Esophagus muscularis mucosa (tissue), 3 donors: ENCODE data around the gene RHOBTB3.
"Not testable (repeated sequence)": the region's sequence is repeated elsewhere in the genome, so short reads cannot be mapped to it uniquely, and the experiment has no call there.

ENCODE experiments used
- POLR2AphosphoS5 ChIP-seq, 2 donors: sonication (generic); formaldehyde crosslinking; IDR thresholded peaks; one replicate each; pipeline ENCODE4 v1.6.1; 2017; ENCODE audit warnings: antibody characterized with exemption in 2 of 2
- TF ChIP-seq, protein P1 (sequence below), 3 experiments: fragments of 200-600 bp in 2 of 3; fragments of 450-650 bp in 1 of 3; sonication (generic) in 2 of 3; IDR thresholded peaks; one replicate each; pipeline ENCODE4 v1.5.1; 2017 to 2019; ENCODE audit warnings: antibody characterized with exemption in 3 of 3, mild to moderate bottlenecking in 2 of 3, moderate library complexity in 1 of 3

DNA sequence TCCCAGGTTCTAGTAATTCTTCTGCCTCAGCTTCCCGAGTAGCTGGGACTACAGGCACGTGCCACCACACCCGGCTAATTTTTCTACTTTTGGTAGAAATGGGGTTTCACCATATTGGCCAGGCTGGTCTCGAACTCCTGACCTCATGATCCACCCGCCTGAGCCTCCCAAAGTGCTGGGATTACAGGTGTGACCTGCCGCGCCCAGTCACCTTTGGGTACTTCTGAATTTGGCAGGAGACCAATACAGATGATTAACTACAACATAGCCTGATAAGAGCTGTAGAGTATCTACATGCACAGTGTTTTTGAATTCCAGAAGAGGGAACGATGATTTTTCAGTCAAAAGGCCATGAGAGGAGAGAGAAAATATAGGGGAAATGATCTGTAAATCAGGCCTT is 81.9 kb downstream of the RHOBTB3 start:
- TF ChIP-seq POLR2AphosphoS5 (IDR thresholded peaks at IDR 0.05), result not testable (repeated sequence)
- TF ChIP-seq, protein P1, sequence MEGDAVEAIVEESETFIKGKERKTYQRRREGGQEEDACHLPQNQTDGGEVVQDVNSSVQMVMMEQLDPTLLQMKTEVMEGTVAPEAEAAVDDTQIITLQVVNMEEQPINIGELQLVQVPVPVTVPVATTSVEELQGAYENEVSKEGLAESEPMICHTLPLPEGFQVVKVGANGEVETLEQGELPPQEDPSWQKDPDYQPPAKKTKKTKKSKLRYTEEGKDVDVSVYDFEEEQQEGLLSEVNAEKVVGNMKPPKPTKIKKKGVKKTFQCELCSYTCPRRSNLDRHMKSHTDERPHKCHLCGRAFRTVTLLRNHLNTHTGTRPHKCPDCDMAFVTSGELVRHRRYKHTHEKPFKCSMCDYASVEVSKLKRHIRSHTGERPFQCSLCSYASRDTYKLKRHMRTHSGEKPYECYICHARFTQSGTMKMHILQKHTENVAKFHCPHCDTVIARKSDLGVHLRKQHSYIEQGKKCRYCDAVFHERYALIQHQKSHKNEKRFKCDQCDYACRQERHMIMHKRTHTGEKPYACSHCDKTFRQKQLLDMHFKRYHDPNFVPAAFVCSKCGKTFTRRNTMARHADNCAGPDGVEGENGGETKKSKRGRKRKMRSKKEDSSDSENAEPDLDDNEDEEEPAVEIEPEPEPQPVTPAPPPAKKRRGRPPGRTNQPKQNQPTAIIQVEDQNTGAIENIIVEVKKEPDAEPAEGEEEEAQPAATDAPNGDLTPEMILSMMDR (IDR thresholded peaks at IDR 0.05), result not testable (repeated sequence)
